OCI-M2 (cell line): ENCODE data around the gene NGF.
"Not testable (repeated sequence)": the region's sequence is repeated elsewhere in the genome, so short reads cannot be mapped to it uniquely, and the experiment has no call there.

ENCODE experiments used
- DNase-seq: peaks from one replicate; lab custom pipeline; 2025; ENCODE audit not compliant: unreplicated experiment; lab: John Stamatoyannopoulos, UW

Gene NGF

DNA sequence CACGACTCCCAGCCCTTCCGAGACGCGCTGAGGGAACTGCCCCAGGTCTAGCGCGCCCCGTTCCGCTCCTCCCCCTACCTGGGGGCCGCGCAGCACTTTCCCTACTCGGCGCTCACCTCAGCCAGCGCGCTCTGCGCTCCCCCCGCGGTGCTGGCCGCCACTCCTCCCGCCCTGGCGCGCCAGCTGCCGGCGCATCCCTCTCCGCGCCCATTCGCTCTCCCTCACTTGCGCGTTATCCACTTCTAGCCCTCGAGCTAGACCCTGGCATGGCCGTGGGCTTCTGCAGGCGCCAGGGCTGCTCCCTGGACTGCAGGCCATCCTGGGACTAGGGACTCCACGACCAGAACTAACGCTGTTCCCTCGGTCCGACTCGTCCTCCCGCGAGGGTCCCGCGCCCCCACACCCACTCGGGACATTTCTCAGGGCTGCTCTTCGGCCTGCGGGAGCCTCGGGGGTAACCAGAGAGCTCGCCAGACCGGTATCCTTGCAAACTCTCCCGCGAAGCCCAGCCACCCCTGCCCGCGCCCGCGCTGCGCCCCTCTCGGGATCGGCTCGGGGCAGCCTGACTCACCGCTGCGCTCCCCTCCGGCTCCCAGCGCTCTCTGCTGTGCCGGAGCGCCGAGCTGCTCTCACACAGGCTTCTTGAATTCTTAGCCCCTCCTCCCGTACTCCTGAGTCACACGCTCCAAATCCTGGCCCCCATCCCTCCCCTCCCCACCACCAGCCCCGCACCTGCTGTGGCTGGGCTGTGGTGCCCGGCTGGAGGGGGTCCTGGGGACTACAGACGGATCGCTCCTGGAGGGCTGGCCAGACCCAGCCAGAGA, at the start of gene NGF:
Gene NGF (minus strand): TSS at position 617 of the 824 bp plus-strand sequence. CDS start 51,454 bp downstream, outside the sequence.
- no peak for DNase-seq

DNA sequence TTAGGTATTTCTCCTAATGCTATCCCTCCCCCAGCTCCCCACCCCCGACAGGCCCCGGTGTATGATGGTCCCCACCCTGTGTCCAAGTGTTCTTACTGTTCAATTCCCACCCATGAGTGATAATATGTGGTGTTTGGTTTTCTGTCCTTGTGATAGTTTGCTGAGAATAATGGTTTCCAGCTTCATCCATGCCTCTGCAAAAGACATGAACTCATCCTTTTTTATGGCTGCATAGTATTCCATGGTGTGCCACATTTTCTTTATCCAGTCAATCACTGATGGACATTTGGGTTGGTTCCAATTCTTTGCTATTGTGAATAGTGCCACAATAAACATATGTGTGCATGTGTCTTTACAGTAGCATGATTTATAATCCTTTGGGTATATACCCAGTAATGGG, 45.4 kb upstream of the NGF start:
- not testable (repeated sequence) for DNase-seq

GRCh38 chr1:115379943-115380342, 41.9 kb upstream of the NGF start:
- DNase-seq: no peak

GRCh38 chr1:115377411-115377810, 39.4 kb upstream of the NGF start:
- DNase-seq: no peak

DNA sequence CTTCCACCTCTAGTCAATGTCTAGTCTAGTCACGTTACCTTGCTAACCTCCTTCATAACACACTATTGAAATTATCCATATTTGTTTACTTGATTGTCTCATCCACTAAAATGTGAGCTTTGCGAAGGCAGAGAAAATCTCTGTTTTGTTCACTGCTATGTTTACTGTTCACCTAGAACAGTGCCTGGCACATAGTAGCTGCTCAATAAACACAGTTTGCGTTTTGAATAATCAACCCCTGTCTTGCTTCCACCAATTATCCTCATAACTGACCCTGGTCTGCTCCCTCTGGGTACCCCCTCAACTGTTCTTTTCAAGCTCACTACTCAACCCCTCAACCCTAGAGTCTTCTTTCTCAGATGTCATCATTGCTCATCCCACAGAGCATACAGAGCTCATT, 36.5 kb upstream of the NGF start:
- DNase-seq: no peak

GRCh38 chr1:115373305-115373704, 35.3 kb upstream of the NGF start:
- DNase-seq: no peak

DNA sequence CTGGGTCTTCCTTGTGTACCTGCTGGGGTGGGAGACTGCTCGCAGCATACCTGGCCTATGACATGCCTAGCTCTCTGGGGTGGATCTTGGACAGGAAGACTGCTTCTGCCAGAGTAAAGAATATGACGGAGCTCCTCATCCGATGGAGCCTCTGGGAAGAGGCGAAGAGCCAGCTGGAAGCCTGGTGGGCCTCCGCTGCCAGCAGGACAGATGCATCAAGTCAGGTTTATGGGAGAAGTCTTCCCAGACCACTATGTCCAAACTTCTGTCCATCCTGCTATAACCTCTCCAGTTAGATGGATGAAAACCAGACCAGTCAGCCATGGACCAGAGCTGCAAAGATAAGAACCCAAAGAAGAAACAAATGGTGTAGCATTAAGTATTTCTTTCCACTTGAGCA, 27.7 kb upstream of the NGF start:
- DNase-seq: no peak

GRCh38 chr1:115364780-115365155, 26.7 kb upstream of the NGF start:
- DNase-seq: no peak

DNA sequence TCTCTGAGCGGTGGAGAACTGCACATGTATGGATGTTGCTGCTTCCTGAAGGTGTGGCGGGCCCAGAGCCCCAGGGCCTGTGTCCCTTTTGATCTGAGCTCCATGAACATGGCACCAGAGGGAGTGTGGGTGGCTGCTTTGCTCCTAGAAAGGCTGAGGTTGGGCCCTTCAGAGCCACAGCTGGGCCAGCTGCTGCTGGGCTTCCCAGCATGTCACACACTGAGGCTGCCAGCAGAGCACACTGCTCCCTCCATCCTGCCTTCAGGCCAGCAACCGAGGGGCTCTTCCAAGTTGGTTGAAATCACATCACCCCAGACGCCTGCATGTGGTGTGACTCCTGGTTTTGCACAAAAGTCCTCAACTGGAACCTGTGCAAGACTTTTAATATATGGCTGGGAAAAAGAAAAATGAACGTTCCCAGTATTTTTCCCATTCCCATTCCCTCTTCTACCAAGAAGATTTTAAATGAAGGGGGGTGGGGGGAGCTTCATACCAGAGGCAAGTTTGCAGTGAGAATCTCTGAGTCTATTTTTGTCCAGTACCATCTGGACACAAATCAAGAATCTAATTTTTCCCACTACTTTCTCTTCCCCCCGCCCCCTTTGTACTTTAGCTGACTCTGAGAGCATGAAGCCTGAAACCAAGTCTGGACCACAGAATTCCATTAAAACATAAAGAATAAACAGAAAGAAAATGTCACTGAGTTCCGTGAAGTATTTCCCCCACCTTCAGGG, 26.2 kb upstream of the NGF start:
- DNase-seq: no peak

GRCh38 chr1:115363171-115363570, 25.1 kb upstream of the NGF start:
- DNase-seq: no peak

- DNase-seq: not testable (repeated sequence)
These were observed 22.6 kb upstream of the NGF start for GRCh38 chr1:115360505-115361129.

- DNase-seq: not testable (repeated sequence)
These were observed 21.9 kb upstream of the NGF start for GRCh38 chr1:115359787-115360452.

DNA sequence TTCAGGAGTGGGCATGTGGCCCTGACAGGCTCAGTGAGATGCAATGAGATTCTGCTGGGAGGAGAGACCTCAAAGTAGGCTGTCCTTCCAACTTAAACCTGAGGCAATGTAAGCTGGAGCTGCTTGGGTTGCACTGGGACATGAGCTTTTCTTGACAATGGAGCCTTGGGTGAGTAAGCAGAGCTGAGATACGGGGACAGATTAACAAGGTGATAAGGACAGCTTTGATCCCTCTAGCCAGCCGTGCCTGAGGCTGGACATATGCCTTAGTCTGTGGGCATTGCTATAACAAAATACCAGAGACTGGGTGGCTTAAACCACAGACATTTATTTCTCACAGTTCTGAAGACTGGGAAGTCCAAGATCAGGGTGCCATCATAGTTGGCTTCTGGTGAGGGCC, 18.3 kb upstream of the NGF start:
- DNase-seq: no peak

DNA sequence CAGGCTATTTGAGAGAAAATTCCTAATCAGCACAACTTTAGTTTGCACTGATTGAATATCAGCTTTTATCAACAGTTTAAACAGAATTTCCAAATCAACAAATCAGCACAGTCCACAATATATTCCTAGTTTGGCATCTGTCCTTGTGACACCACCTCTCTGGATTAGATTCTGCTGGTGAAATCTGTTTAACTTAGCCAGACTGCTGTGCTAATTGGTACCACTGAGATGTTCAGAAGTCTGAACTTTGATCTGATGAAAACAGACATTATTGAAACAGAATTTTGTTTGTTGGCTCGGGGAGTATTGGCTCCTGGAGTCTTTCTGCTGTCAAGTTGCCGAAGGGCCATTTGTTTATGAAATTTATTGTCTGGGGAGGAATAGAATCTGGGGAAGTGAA, 17.0 kb upstream of the NGF start:
- no peak for DNase-seq

DNA sequence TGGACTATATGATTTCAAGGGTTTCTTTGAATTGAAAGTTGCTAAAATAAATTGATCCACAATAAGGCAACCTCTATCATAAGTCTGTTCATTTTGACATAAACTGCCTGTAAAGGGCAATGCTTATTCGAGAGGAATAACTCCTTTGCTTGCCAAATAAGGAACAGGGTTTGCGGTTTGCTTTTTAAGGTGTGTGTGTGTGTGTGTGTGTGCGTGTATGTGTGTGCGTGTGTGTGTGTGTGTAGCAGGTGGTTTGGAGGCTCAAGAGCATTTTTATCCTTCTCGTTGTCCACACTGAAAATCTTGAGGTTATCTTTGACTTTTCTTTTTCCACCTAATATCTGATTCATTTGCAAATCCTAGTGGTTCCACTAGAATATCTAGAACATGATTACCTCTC, 13.1 kb upstream of the NGF start:
- DNase-seq: no peak

GRCh38 chr1:115348636-115349035, 10.6 kb upstream of the NGF start:
- DNase-seq: no peak

DNA sequence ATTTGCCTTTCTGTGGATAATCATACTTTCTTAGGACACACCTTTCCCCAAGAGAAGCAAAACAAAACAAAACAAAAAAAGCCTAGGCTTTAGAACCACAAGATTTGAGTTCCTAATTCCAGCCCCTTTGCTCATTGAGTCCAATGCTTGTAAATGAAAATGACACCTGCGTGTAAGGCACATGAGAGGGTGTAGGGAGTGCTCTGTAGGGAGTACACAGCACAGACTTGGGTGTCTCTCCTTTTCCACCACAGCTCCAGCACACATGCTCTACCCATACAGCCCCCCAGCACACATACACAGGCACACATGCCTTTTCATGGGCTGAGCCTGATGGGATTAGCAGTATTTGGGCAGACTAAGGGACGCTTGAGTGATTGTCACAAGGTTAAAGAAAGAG, 9.2 kb upstream of the NGF start:
- DNase-seq: no peak

- DNase-seq: no peak
These were observed 5.2 kb upstream of the NGF start for GRCh38 chr1:115343200-115343737.

- no peak for DNase-seq
These were observed 3.9 kb upstream of the NGF start for GRCh38 chr1:115341948-115342347.

DNA sequence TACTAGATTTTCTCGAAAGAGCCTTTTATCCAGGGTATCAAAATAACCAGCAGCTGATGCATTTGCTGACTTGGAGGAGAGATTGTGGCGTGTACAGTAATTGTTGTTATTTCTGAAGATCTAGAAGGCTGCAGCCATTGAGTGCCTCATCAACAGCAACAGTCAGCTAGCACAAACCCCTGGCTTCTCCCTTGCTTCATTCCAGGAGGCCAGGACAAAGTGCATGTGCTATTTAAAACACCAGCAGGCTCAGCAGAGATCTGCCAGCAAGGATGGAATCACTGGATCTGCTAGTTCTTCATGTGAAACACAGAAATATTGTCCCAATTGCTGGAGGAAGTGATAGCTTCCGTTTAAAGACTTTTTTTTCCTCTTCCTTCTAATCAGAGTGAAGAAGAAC, 2.8 kb upstream of the NGF start:
- DNase-seq: no peak

DNA sequence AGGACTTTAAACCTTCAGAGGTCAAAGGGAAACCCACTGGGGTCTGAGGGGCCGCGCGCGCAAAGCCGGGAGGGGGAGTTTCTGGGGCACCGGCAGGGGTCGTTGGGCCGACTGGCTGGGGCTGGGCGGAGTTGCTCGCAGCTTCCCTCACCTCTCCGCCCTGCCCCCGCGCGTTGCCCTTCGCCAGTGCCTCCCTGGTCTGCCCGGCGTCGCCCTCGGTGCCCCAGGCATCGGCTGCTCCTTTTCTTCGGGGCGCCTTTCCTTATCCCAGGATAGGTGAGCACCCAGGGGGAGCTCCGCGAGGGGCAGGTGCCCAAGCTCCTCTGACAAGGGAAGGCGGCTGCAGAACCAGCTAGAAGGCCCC, 390 bp upstream of the NGF start:
- DNase-seq: no peak
